GM23248 (cell line): ENCODE results near the gene CRY2. TPM values are rescaled to one million over a fixed set of nuclear protein-coding genes. Genes with fewer than 3 reads are reported as not detected.

Experiments
- DNase-seq: peaks from one replicate; pipeline ENCODE4 v3.0.0-alpha.2; 2015
- H2AFZ ChIP-seq: fragments of 200-600 bp; sonication (generic); 2 replicates; pipeline ENCODE4 v1.6.1; 2016; ENCODE audit warnings: antibody characterized with exemption
- H3F3A ChIP-seq: fragments of 200-600 bp; sonication (generic); 2 replicates; pipeline ENCODE4 v1.6.1; 2016; ENCODE audit warnings: mild to moderate bottlenecking, antibody characterized with exemption, mixed run types; ENCODE audit not compliant: insufficient read depth
- H3K27ac ChIP-seq: fragments of 200-600 bp; sonication (generic); 2 replicates; pipeline ENCODE4 v1.5.1; 2016; ENCODE audit warnings: mild to moderate bottlenecking
- H3K27me3 ChIP-seq: fragments of 200-600 bp; sonication (generic); replicated peaks from 2 replicates; pipeline ENCODE4 v1.6.1; 2016; ENCODE audit warnings: mild to moderate bottlenecking; ENCODE audit not compliant: insufficient read depth
- H3K36me3 ChIP-seq: fragments of 200-600 bp; sonication (generic); 2 replicates; pipeline ENCODE4 v1.6.1; 2016; ENCODE audit warnings: low read depth, mild to moderate bottlenecking
- H3K4me1 ChIP-seq: fragments of 200-600 bp; sonication (generic); 2 replicates; pipeline ENCODE4 v1.6.1; 2016; ENCODE audit warnings: mild to moderate bottlenecking; ENCODE audit not compliant: insufficient read depth
- H3K4me2 ChIP-seq: fragments of 200-600 bp; sonication (generic); one replicate; pipeline ENCODE4 v1.6.1; 2016; ENCODE audit warnings: mild to moderate bottlenecking; ENCODE audit not compliant: unreplicated experiment
- H3K4me3 ChIP-seq: fragments of 200-600 bp; sonication (generic); 2 replicates; pipeline ENCODE4 v1.5.1; 2016; ENCODE audit warnings: mild to moderate bottlenecking
- H3K79me2 ChIP-seq: fragments of 200-600 bp; sonication (generic); 2 replicates; pipeline ENCODE4 v1.6.1; 2016; ENCODE audit warnings: mild to moderate bottlenecking; ENCODE audit not compliant: insufficient read depth
- H3K9ac ChIP-seq: fragments of 200-600 bp; sonication (generic); 2 replicates; pipeline ENCODE4 v1.6.1; 2016; ENCODE audit warnings: mild to moderate bottlenecking
- H3K9me2 ChIP-seq: fragments of 200-600 bp; sonication (generic); 2 replicates; pipeline ENCODE4 v1.6.1; 2016; ENCODE audit warnings: mixed run types, mild to moderate bottlenecking, moderate library complexity; ENCODE audit not compliant: insufficient read depth
- H3K9me3 ChIP-seq: fragments of 200-600 bp; sonication (generic); one replicate; pipeline ENCODE4 v1.6.1; 2017; ENCODE audit warnings: low read depth
- H4K20me1 ChIP-seq: fragments of 200-600 bp; sonication (generic); 2 replicates; pipeline ENCODE4 v1.6.0; 2016; ENCODE audit not compliant: insufficient read depth
- EZH2 ChIP-seq: fragments of 200-600 bp; sonication (generic); IDR thresholded peaks from 2 replicates; pipeline ENCODE4 v1.6.1; 2018; ENCODE audit warnings: antibody characterized with exemption, mild to moderate bottlenecking; ENCODE audit not compliant: insufficient read depth, poor library complexity, severe bottlenecking
- EZH2phosphoT487 ChIP-seq: fragments of 200-600 bp; sonication (generic); IDR thresholded peaks from 2 replicates; pipeline ENCODE4 v1.6.1; 2018; ENCODE audit warnings: antibody characterized with exemption, moderate library complexity, mild to moderate bottlenecking, low read depth; ENCODE audit not compliant: insufficient read depth
- WGBS, 2 experiments: methylation state at CpG; one replicate each; pipeline ENCODE4 v1.1.6; 2015 to 2017; ENCODE audit warnings: low lambda C conversion rate in 2 of 2, low coverage in 1 of 2; ENCODE audit errors: missing lambda C conversion rate in 2 of 2; 5-methylcytosine and 5-hydroxymethylcytosine counted together
- in situ Hi-C: fragments of 300-500 bp; cut with MboI; formaldehyde crosslinking; loops from 2 replicates; pipeline ENCODE4 v1.15.0; 2020
- polyA plus RNA-seq: library from polyadenylated mRNA; unstranded; fragments of >200 nt; fragmentation: Nextera tagmentation; extraction: Ambion mirVana; gene quantifications from 2 replicates; pipeline ENCODE4 v1.2.1, GENCODE V29; 2016
- total RNA-seq: library from RNA; depleted of rRNA; stranded (reverse); fragments of >200 nt; shearing (Covaris generic); gene quantifications from 2 replicates; pipeline ENCODE4 v1.2.3, GENCODE V29; 2014

Gene CRY2
- total and polyA plus RNA-seq, 2 experiments from 2014 or later: 7.6 to 10.3 TPM

DNA sequence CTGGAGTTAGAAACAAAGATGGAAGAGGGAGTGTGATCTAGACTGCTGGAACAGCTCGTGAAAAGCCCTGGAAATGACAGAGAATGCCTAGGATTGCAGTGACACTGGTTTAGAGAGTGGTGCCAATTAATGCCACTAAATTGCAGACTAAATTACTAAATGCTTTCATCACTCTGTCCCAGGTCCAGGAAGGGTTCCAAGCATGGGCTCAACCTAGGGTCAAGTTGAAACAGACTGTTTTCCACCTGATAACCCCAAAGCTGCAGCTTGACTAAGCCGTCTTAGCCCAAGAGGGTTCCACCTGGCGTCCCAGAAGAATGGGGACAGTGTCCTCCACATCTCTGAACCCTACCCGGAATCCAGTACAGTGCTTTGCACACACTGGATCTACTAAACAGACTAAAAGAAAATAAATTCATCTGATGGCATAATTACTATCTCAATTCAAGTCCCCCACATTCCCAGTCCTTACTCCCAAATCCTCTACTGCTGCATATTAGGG lies 1.1 kb upstream of the CRY2 start:
- TF ChIP-seq EZH2phosphoT487: no peak
- TF ChIP-seq EZH2: no peak
- H3K4me1 ChIP-seq: peaks cover 23% of the 10 kb centered on the region
- no peak for DNase-seq
- H2AFZ ChIP-seq: peak overlapping the region; percentile 50
- no peaks in the 10 kb centered on the region for H3K36me3 ChIP-seq
- peak overlapping the region; percentile 96 for H3K27ac ChIP-seq
- H3F3A ChIP-seq: peaks cover 11% of the 10 kb centered on the region
- H3K9me3 ChIP-seq: no peaks in the 10 kb centered on the region
- H3K4me2 ChIP-seq: peak overlapping the region; percentile 59
- peaks cover 35% of the 10 kb centered on the region for H3K79me2 ChIP-seq
- no peaks in the 10 kb centered on the region for H4K20me1 ChIP-seq
- H3K4me3 ChIP-seq: no peak overlapping the region
- H3K9me2 ChIP-seq: no peaks in the 10 kb centered on the region
- no peaks in the 10 kb centered on the region for H3K27me3 ChIP-seq
- in situ Hi-C loops: loop anchor here (10.0 kb wide), 1 partner anchor 59 kb away; the partner anchor contains the start of gene FREY1
- peak overlapping the region; percentile 68 for H3K9ac ChIP-seq
- WGBS, 2 experiments: 76 to 85% methylated on average over 4 of the region's 4 CpGs

DNA sequence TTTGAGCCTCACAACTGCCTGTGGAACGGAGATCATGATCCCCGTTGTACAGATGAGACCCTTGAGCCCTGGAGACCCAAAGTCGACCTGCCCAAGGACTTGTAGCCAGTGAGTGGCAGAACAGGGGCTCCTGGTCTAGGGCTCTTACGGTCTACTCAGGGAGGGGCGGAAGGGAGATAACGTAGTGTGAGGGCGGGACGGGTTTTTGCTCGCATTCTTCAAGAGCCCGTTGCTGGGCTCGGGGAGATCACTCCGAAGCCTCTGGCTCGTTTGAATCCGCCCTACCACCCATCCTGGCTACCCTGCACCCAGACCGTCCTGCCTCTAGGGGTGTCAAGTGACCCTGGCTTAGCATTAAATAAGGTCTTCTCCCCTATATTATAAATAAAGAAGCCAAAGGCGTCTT lies 639 bp downstream of the CRY2 start:
- peak overlapping the region; percentile 96 for H3K27ac ChIP-seq
- H3K9ac ChIP-seq: peak overlapping the region; percentile 99
- DNase-seq: peak; percentile 82
- H3K4me3 ChIP-seq: peak overlapping the region; percentile 91
- H3F3A ChIP-seq: peaks cover 16% of the 10 kb centered on the region
- H3K36me3 ChIP-seq: no peaks in the 10 kb centered on the region
- in situ Hi-C loops: loop anchor here (10.0 kb wide), 1 partner anchor 57 kb away; the partner anchor contains the start of gene FREY1
- H3K9me3 ChIP-seq: no peaks in the 10 kb centered on the region
- H3K4me2 ChIP-seq: peak overlapping the region; percentile 88
- peaks cover 52% of the 10 kb centered on the region for H3K79me2 ChIP-seq
- H4K20me1 ChIP-seq: no peaks in the 10 kb centered on the region
- TF ChIP-seq EZH2phosphoT487 (no peak), EZH2 (no peak)
- H3K4me1 ChIP-seq: peaks cover 23% of the 10 kb centered on the region
- peak overlapping the region; percentile 64 for H2AFZ ChIP-seq
- WGBS, 2 experiments: 1 to 2% methylated on average over 16 of the region's 16 CpGs
- H3K27me3 ChIP-seq: no peaks in the 10 kb centered on the region
- no peaks in the 10 kb centered on the region for H3K9me2 ChIP-seq

DNA sequence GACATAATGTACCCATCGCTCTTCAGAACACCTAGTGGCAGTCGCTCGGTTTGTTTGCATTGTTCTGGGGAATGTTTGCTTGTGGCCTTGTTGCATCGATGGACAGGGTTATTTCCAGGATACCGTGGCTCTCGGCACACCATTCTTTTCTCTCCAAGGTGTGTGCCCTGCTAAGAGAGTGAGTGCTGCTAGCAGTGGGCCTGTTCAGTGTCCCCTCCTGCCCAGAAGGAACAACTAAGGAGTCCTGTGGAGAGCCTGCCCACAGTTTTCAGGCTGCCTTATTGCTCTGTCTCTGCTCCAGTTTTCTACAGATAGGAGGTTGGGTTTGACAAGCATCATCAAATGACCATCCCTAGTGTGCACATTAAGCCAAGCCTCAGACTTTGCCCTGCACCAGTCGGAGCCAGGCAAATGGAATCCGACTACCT lies 1.4 kb downstream of the CRY2 start:
- in situ Hi-C loops: loop anchor here (10.0 kb wide), 1 partner anchor 56 kb away; the partner anchor contains the start of gene FREY1

DNA sequence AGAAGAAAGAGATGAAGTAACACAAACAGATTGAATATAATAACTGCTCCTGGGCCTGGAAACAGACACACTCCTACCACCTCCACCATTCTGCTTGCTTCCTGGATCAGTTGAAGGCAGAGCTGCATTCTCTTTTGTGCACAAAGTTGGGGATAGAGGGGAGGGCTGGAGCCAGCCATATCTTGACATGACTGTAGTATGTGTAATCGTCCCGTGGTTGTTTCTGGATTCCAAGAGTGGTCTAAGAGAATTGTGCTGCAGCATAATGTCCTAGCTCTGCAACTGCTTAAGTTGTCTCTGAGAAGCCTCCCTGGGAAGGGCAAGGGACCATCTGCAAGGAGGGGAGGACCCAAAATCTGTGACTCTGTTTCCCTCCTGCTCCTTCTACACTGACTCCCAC lies 3.2 kb downstream of the CRY2 start:
- Histone ChIP-seq H3K36me3 (no peaks in the 10 kb centered on the region), H2AFZ (no peak overlapping the region), H3K9me3 (no peaks in the 10 kb centered on the region), H3K27ac (peak overlapping the region; percentile 20; the same call in 1 of the 2 replicates), H3K27me3 (no peaks in the 10 kb centered on the region), H4K20me1 (no peaks in the 10 kb centered on the region), H3K4me1 (peaks cover 27% of the 10 kb centered on the region), H3F3A (peaks cover 17% of the 10 kb centered on the region), H3K79me2 (peaks cover 77% of the 10 kb centered on the region), H3K9ac (0 out of 2 replicates have a peak overlapping the region, but pooled peaks have one; percentile 5), H3K9me2 (no peaks in the 10 kb centered on the region), H3K4me2 (peak overlapping the region; percentile 57), H3K4me3 (no peak overlapping the region)
- peak; percentile 77 for DNase-seq
- whole genome bisulfite sequencing, 2 experiments: 19 to 43% methylated on average over 2 of the region's 2 CpGs
- in situ Hi-C loops: no loop called here
- no peak for TF ChIP-seq EZH2
- TF ChIP-seq EZH2phosphoT487: no peak

More for the DNA sequence above, 1.4 kb downstream of the CRY2 start:
- Histone ChIP-seq H3K9ac (peak overlapping the region; percentile 99), H3K4me3 (peak overlapping the region; percentile 91), H3K4me2 (peak overlapping the region; percentile 88), H3K79me2 (peaks cover 59% of the 10 kb centered on the region), H3K36me3 (no peaks in the 10 kb centered on the region), H3K9me2 (no peaks in the 10 kb centered on the region), H3K27ac (peak overlapping the region; percentile 96), H3F3A (peaks cover 16% of the 10 kb centered on the region), H3K27me3 (no peaks in the 10 kb centered on the region), H3K4me1 (peaks cover 23% of the 10 kb centered on the region), H4K20me1 (no peaks in the 10 kb centered on the region), H3K9me3 (no peaks in the 10 kb centered on the region), H2AFZ (no peak overlapping the region)
- DNase-seq: peak; percentile 36
- TF ChIP-seq EZH2 (no peak), EZH2phosphoT487 (no peak)
- WGBS, 2 experiments: 16 to 18% methylated on average over 8 of the region's 8 CpGs

DNA sequence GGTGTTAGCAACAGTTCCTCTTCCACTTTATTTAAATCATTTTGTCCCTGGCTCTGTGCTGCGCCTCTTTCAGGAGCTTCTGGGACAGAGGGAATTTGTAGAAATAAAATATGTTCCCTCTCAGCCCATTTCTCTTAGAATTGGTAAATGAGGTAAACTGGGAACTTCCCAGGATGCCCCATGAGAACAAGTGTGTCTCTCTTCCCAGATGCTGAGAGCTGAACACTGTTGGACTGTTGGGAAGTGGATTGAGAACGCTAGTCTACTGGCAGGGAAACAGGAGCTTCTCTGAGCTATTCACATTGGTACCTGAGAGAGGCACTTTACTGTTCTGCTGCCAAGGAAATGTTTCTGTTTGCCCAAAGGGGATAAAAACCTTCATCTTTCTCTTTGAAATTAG lies 4.0 kb downstream of the CRY2 start:
- Histone ChIP-seq H3K9me3 (no peaks in the 10 kb centered on the region), H3K4me3 (no peak overlapping the region), H2AFZ (no peak overlapping the region), H3K4me1 (peaks cover 35% of the 10 kb centered on the region), H4K20me1 (no peaks in the 10 kb centered on the region), H3K36me3 (no peaks in the 10 kb centered on the region), H3K9ac (peak overlapping the region; percentile 5; the same call in 1 of the 2 replicates), H3K4me2 (no peak overlapping the region), H3K27ac (no peak overlapping the region), H3F3A (peaks cover 20% of the 10 kb centered on the region), H3K9me2 (no peaks in the 10 kb centered on the region), H3K27me3 (no peaks in the 10 kb centered on the region), H3K79me2 (peaks cover 80% of the 10 kb centered on the region)
- in situ Hi-C loops: no loop called here
- DNase-seq: no peak
- WGBS, 2 experiments: 69 to 70% methylated on average over 2 of the region's 2 CpGs
- TF ChIP-seq EZH2phosphoT487: no peak
- TF ChIP-seq EZH2: no peak
